SU-DHL-6 (cell line): Measurements from ENCODE around the gene FLRT2.

Experiments
- H2AFZ ChIP-seq: fragments of 200-600 bp; sonication (generic); 2 replicates; pipeline ENCODE4 v1.6.1; 2014; ENCODE audit warnings: low read depth, mild to moderate bottlenecking, moderate library complexity, mixed read lengths, antibody characterized with exemption, low read length; ENCODE audit not compliant: severe bottlenecking
- H3F3A ChIP-seq: fragments of 200-600 bp; shearing (Covaris generic); 2 replicates; pipeline ENCODE4 v1.6.0; 2016; ENCODE audit warnings: antibody characterized with exemption, mild to moderate bottlenecking; ENCODE audit not compliant: insufficient read depth
- H3K27ac ChIP-seq: fragments of 200-600 bp; sonication (generic); 2 replicates; pipeline ENCODE4 v1.5.1; 2016; ENCODE audit warnings: low read depth, mild to moderate bottlenecking, low read length, moderate library complexity, mixed read lengths
- H3K27me3 ChIP-seq: fragments of 200-600 bp; sonication (generic), shearing (Covaris generic); 2 replicates; pipeline ENCODE4 v1.6.0; 2014; ENCODE audit warnings: mild to moderate bottlenecking, low read length
- H3K36me3 ChIP-seq: fragments of 200-600 bp; sonication (generic); 2 replicates; pipeline ENCODE4 v1.6.1; 2014; ENCODE audit warnings: mild to moderate bottlenecking, low read length, mixed read lengths
- H3K4me2 ChIP-seq: fragments of 300-600, 200-600 bp; shearing (Covaris generic), sonication (generic); 2 replicates; pipeline ENCODE4 v1.6.0; 2014; ENCODE audit warnings: low read length, low read depth, mild to moderate bottlenecking; ENCODE audit not compliant: poor library complexity, severe bottlenecking
- H3K4me3 ChIP-seq: fragments of 200-600 bp; sonication (generic); 2 replicates; pipeline ENCODE4 v1.5.1; 2014; ENCODE audit warnings: antibody characterized with exemption, low read length, mild to moderate bottlenecking, mixed read lengths; ENCODE audit not compliant: insufficient read depth, poor library complexity, severe bottlenecking
- H3K79me2 ChIP-seq: fragments of 200-600 bp; sonication (generic); 2 replicates; pipeline ENCODE4 v1.6.1; 2014; ENCODE audit warnings: mild to moderate bottlenecking, low read length, moderate library complexity; ENCODE audit not compliant: insufficient read depth
- H3K9ac ChIP-seq: fragments of 200-600 bp; sonication (generic); 2 replicates; pipeline ENCODE4 v1.7.0; 2014; ENCODE audit warnings: mild to moderate bottlenecking, low read length
- H3K9me2 ChIP-seq: fragments of 200-600 bp; sonication (generic); replicated peaks from 2 replicates; pipeline ENCODE4 v1.6.1; 2014; ENCODE audit warnings: low read length; ENCODE audit not compliant: insufficient read depth
- H3K9me3 ChIP-seq: fragments of 200-600 bp; sonication (generic); 2 replicates; pipeline ENCODE4 v1.6.1; 2014; ENCODE audit warnings: low read length, mixed read lengths; ENCODE audit not compliant: insufficient read depth
- H4K20me1 ChIP-seq: fragments of 200-600 bp; sonication (generic); 2 replicates; pipeline ENCODE4 v1.6.1; 2014; ENCODE audit warnings: low read depth, mild to moderate bottlenecking, antibody characterized with exemption, low read length, moderate library complexity, mixed read lengths
- EZH2phosphoT487 ChIP-seq: fragments of 200-600 bp; sonication (generic), shearing (Covaris generic); conservative IDR thresholded peaks from 2 replicates; pipeline ENCODE4 v1.6.1; 2018; ENCODE audit warnings: mild to moderate bottlenecking, antibody characterized with exemption, low read length, moderate library complexity, mixed read lengths
- TF ChIP-seq, protein P1 (sequence below): fragments of 200-600 bp; sonication (generic); IDR thresholded peaks from one replicate; pipeline ENCODE4 v1.5.1; 2017; ENCODE audit warnings: antibody characterized with exemption, mild to moderate bottlenecking, low read length, moderate library complexity; ENCODE audit not compliant: insufficient read depth, poor library complexity, severe bottlenecking

FLRT2 gene

GRCh38 chr14:85554106-85554505 lies 24.2 kb downstream of the FLRT2 start:
- Histone ChIP-seq H4K20me1 (no peaks in the 10 kb centered on the region), H3K79me2 (no peaks in the 10 kb centered on the region), H3K9me3 (no peaks in the 10 kb centered on the region), H3K4me2 (no peak overlapping the region), H2AFZ (no peak overlapping the region), H3K4me3 (no peak overlapping the region), H3K36me3 (no peaks in the 10 kb centered on the region), H3K27ac (no peak overlapping the region), H3K9me2 (no peaks in the 10 kb centered on the region), H3F3A (no peaks in the 10 kb centered on the region), H3K9ac (no peak overlapping the region), H3K27me3 (no peaks in the 10 kb centered on the region)
- no peak for TF ChIP-seq EZH2phosphoT487
- TF ChIP-seq, protein P1, sequence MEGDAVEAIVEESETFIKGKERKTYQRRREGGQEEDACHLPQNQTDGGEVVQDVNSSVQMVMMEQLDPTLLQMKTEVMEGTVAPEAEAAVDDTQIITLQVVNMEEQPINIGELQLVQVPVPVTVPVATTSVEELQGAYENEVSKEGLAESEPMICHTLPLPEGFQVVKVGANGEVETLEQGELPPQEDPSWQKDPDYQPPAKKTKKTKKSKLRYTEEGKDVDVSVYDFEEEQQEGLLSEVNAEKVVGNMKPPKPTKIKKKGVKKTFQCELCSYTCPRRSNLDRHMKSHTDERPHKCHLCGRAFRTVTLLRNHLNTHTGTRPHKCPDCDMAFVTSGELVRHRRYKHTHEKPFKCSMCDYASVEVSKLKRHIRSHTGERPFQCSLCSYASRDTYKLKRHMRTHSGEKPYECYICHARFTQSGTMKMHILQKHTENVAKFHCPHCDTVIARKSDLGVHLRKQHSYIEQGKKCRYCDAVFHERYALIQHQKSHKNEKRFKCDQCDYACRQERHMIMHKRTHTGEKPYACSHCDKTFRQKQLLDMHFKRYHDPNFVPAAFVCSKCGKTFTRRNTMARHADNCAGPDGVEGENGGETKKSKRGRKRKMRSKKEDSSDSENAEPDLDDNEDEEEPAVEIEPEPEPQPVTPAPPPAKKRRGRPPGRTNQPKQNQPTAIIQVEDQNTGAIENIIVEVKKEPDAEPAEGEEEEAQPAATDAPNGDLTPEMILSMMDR = no peak

DNA sequence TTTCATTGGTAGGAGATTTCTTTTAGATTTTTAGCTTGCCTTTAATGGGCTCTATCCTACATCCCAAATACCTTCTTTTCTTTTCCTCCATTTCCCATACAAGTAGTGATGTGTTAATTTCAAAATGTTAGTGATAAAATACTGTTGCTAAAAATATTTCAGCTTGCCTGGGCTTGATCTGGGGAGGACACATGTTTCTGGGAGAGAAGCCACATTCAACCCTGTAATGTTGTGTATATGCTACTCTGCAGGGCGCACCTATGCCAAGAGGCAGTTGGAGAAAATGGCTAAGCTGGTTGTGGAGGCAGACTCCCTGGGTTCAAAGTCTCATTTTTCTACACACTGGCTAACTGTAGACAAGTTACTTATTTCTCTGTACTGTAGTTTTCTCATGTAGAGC lies 26.3 kb downstream of the FLRT2 start:
- H3F3A ChIP-seq = no peaks in the 10 kb centered on the region
- no peaks in the 10 kb centered on the region for H3K36me3 ChIP-seq
- H3K79me2 ChIP-seq = no peaks in the 10 kb centered on the region
- H3K4me2 ChIP-seq = no peak overlapping the region
- no peak overlapping the region for H3K27ac ChIP-seq
- TF ChIP-seq, protein P1 = no peak
- TF ChIP-seq EZH2phosphoT487 = no peak
- no peak overlapping the region for H2AFZ ChIP-seq
- no peaks in the 10 kb centered on the region for H3K27me3 ChIP-seq
- H3K9me2 ChIP-seq = no peaks in the 10 kb centered on the region
- no peaks in the 10 kb centered on the region for H3K9me3 ChIP-seq
- no peak overlapping the region for H3K4me3 ChIP-seq
- H4K20me1 ChIP-seq = no peaks in the 10 kb centered on the region
- H3K9ac ChIP-seq = no peak overlapping the region

GRCh38 chr14:85558505-85558904 lies 28.6 kb downstream of the FLRT2 start:
- Histone ChIP-seq H3K36me3 (no peaks in the 10 kb centered on the region), H3K4me2 (no peak overlapping the region), H2AFZ (no peak overlapping the region), H3F3A (no peaks in the 10 kb centered on the region), H3K4me3 (no peak overlapping the region), H4K20me1 (no peaks in the 10 kb centered on the region), H3K79me2 (no peaks in the 10 kb centered on the region), H3K9ac (no peak overlapping the region), H3K27ac (no peak overlapping the region), H3K9me2 (no peaks in the 10 kb centered on the region), H3K27me3 (no peaks in the 10 kb centered on the region), H3K9me3 (no peaks in the 10 kb centered on the region)
- TF ChIP-seq, protein P1 = no peak
- no peak for TF ChIP-seq EZH2phosphoT487

DNA sequence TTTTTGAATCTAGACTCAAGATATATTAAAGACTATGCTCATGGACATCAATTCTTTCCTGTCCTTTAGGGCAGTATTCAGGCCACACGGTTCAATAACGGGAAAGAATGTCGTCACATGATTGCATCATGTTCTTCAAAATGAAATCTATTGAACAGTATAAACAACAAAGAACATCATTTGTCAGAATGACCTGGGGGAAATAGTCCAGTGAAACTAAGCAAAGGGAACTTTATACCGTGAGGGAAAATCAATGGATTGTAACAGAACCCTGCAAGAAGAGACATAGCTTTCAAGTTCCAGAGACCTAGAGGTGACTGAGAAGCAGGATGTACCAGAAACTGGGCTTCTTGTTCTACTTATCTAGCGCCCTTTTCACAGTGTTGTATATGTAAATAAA lies 32.7 kb downstream of the FLRT2 start:
- no peaks in the 10 kb centered on the region for H3K9me2 ChIP-seq
- TF ChIP-seq EZH2phosphoT487 = no peak
- TF ChIP-seq, protein P1 = no peak
- H3K36me3 ChIP-seq = no peaks in the 10 kb centered on the region
- no peaks in the 10 kb centered on the region for H4K20me1 ChIP-seq
- H3K4me3 ChIP-seq = no peak overlapping the region
- H3K27me3 ChIP-seq = no peaks in the 10 kb centered on the region
- H3K27ac ChIP-seq = no peak overlapping the region
- H3K79me2 ChIP-seq = no peaks in the 10 kb centered on the region
- H3K9me3 ChIP-seq = no peaks in the 10 kb centered on the region
- no peak overlapping the region for H3K4me2 ChIP-seq
- no peak overlapping the region for H2AFZ ChIP-seq
- H3F3A ChIP-seq = no peaks in the 10 kb centered on the region
- no peak overlapping the region for H3K9ac ChIP-seq
